ENCODE results near the gene KRT4. TPM values are rescaled to one million over a fixed set of nuclear protein-coding genes. Genes with fewer than 3 reads are reported as not detected.

The KRT4 gene
- polyA plus RNA-seq, 1 donor from 2014 or later = not detected

- Histone ChIP-seq H2AFZ (ENCODE audit: low read depth, low read length) (no peak overlapping the region), H3K9me3 (ENCODE audit: low read length) (no peaks in the 10 kb centered on the region), H3K79me2 (replicated peaks; ENCODE audit: insufficient read depth, low read length) (no peaks in the 10 kb centered on the region), H3K9ac (ENCODE audit: low read length) (no peak overlapping the region), H3K36me3 (ENCODE audit: insufficient read depth, low read length) (no peaks in the 10 kb centered on the region), H3K4me2 (ENCODE audit: low read length) (no peak overlapping the region), H4K20me1 (ENCODE audit: insufficient read depth) (no peaks in the 10 kb centered on the region), H3F3A (ENCODE audit: insufficient read depth, low read length, poor library complexity, severe bottlenecking) (no peaks in the 10 kb centered on the region), H3K9me2 (ENCODE audit: insufficient read depth, low read length) (no peaks in the 10 kb centered on the region), H3K27ac (ENCODE audit: low read length) (no peak overlapping the region), H3K27me3 (ENCODE audit: insufficient read depth, low read depth, low read length) (no peaks in the 10 kb centered on the region), H3K4me3 (ENCODE audit: low read length) (no peak overlapping the region)
- no peak for TF ChIP-seq TAF1 (IDR thresholded peaks at IDR 0.05; ENCODE audit: low read depth)
- no peak for TF ChIP-seq MXI1 (conservative IDR thresholded peaks at IDR 0.05; ENCODE audit: poor library complexity, severe bottlenecking)
- TF ChIP-seq EZH2 (IDR thresholded peaks at IDR 0.05; ENCODE audit: borderline replicate concordance, insufficient read depth, low read length, poor library complexity, severe bottlenecking) = no peak
- no peak for TF ChIP-seq SMC3 (conservative IDR thresholded peaks at IDR 0.05; ENCODE audit: poor library complexity)
- no peak for TF ChIP-seq CTCF (IDR thresholded peaks at IDR 0.05; ENCODE audit: poor library complexity, severe bottlenecking)
- TF ChIP-seq EP300 (conservative IDR thresholded peaks at IDR 0.05; ENCODE audit: poor library complexity, severe bottlenecking) = no peak
- TF ChIP-seq POLR2AphosphoS5 (IDR thresholded peaks at IDR 0.05) = no peak
- TF ChIP-seq REST (IDR thresholded peaks at IDR 0.05; ENCODE audit: borderline replicate concordance) = no peak
- no peak for TF ChIP-seq RAD21 (conservative IDR thresholded peaks at IDR 0.05)
Measured at GRCh38 chr12:52861511-52861910, 47.6 kb upstream of the KRT4 start.

- no peaks in the 10 kb centered on the region for H3K36me3 ChIP-seq (ENCODE audit: insufficient read depth, low read length)
- H3K27me3 ChIP-seq (ENCODE audit: insufficient read depth, low read depth, low read length) = no peaks in the 10 kb centered on the region
- H3K4me2 ChIP-seq (ENCODE audit: low read length) = no peak overlapping the region
- H3K27ac ChIP-seq (ENCODE audit: low read length) = no peak overlapping the region
- no peak overlapping the region for H3K4me3 ChIP-seq (ENCODE audit: low read length)
- H3K9me3 ChIP-seq (ENCODE audit: low read length) = no peaks in the 10 kb centered on the region
- no peak overlapping the region for H3K9ac ChIP-seq (ENCODE audit: low read length)
- TF ChIP-seq RAD21 (conservative IDR thresholded peaks at IDR 0.05) (no peak), REST (IDR thresholded peaks at IDR 0.05; ENCODE audit: borderline replicate concordance) (no peak), MXI1 (conservative IDR thresholded peaks at IDR 0.05; ENCODE audit: poor library complexity, severe bottlenecking) (no peak), TAF1 (IDR thresholded peaks at IDR 0.05; ENCODE audit: low read depth) (no peak), SMC3 (conservative IDR thresholded peaks at IDR 0.05; ENCODE audit: poor library complexity) (no peak), EZH2 (IDR thresholded peaks at IDR 0.05; ENCODE audit: borderline replicate concordance, insufficient read depth, low read length, poor library complexity, severe bottlenecking) (no peak), CTCF (IDR thresholded peaks at IDR 0.05; ENCODE audit: poor library complexity, severe bottlenecking) (no peak), POLR2AphosphoS5 (IDR thresholded peaks at IDR 0.05) (no peak), EP300 (conservative IDR thresholded peaks at IDR 0.05; ENCODE audit: poor library complexity, severe bottlenecking) (no peak)
- no peaks in the 10 kb centered on the region for H3K9me2 ChIP-seq (ENCODE audit: insufficient read depth, low read length)
- no peaks in the 10 kb centered on the region for H3F3A ChIP-seq (ENCODE audit: insufficient read depth, low read length, poor library complexity, severe bottlenecking)
- H3K79me2 ChIP-seq (replicated peaks; ENCODE audit: insufficient read depth, low read length) = no peaks in the 10 kb centered on the region
- no peaks in the 10 kb centered on the region for H4K20me1 ChIP-seq (ENCODE audit: insufficient read depth)
- no peak overlapping the region for H2AFZ ChIP-seq (ENCODE audit: low read depth, low read length)
Measured at GRCh38 chr12:52860102-52860823, 46.3 kb upstream of the KRT4 start.

Measured in neural cell (in vitro differentiated cells).